K562 (cell line): ENCODE data around the gene UBE2E3. TPM values are rescaled to one million over a fixed set of nuclear protein-coding genes. Genes with fewer than 3 reads are reported as not detected.

Experiments used
- CSDE1 ChIP-seq, 2 experiments: fragments of 450-650 bp; IDR thresholded peaks; 2 replicates each; pipeline ENCODE4 v1.6.1; 2016; ENCODE audit warnings: mild to moderate bottlenecking in 1 of 2
- KAT7 ChIP-seq: sonication (generic); formaldehyde crosslinking; IDR thresholded peaks from 2 replicates; pipeline ENCODE4 v1.8.0; 2022; ENCODE audit warnings: missing genetic modification reagents, mild to moderate bottlenecking, borderline replicate concordance
- MAFG ChIP-seq: fragments of 450-650 bp; conservative IDR thresholded peaks from 2 replicates; pipeline ENCODE4 v1.6.1; 2016; ENCODE audit warnings: missing genetic modification characterization, missing compliant biosample characterization
- SMARCC2 ChIP-seq: fragments of 450-650 bp; IDR thresholded peaks from 2 replicates; pipeline ENCODE4 v1.6.1; 2017; ENCODE audit warnings: antibody characterized with exemption, moderate library complexity, mild to moderate bottlenecking, low read depth
- YY1 ChIP-seq, 3 experiments: IDR thresholded peaks; 2 replicates each; pipeline ENCODE4 v1.6.1; 2011; ENCODE audit warnings: low read length in 2 of 3, mild to moderate bottlenecking in 2 of 3, moderate library complexity in 2 of 3, borderline replicate concordance in 1 of 3, control low read depth in 1 of 3, low read depth in 1 of 3; ENCODE audit not compliant: insufficient read depth in 3 of 3, insufficient replicate concordance in 2 of 3, control insufficient read depth in 1 of 3, insufficient read length in 1 of 3; ENCODE audit errors: extremely low read depth in 1 of 3
- ZBTB8A ChIP-seq: fragments of 450-650 bp; IDR thresholded peaks from 2 replicates; pipeline ENCODE4 v1.6.1; 2018; ENCODE audit warnings: mild to moderate bottlenecking, moderate library complexity; ENCODE audit not compliant: partially characterized antibody
- polyA plus RNA-seq, 8 experiments: library from polyadenylated mRNA; depleted of rRNA in 4 of 8; stranded (reverse) in 5 of 8; unstranded in 3 of 8; fragments of >200 nt; fragmentation: Nextera tagmentation in 2 of 8; fragmentation: Illumina TruSeq in 1 of 8; extraction: Ambion mirVana in 2 of 8; extraction: Trizol in 1 of 8; gene quantifications; 2 replicates each; pipeline versions ENCODE4 v1.2.1 to v1.2.3, GENCODE V29; 2011 to 2014; ENCODE audit warnings: inconsistent platforms in 1 of 8, missing spikeins in 1 of 8
- total RNA-seq, 7 experiments: library from RNA; depleted of rRNA in 6 of 7; stranded (reverse); fragments of >200 nt in 6 of 7; fragmentation: Illumina TruSeq in 2 of 7; extraction: Trizol in 2 of 7; gene quantifications; 2 replicates each; pipeline versions ENCODE4 v1.2.1 to v1.2.3, GENCODE V29; 2011 to 2021; ENCODE audit warnings: low replicate concordance in 1 of 7
- TF ChIP-seq, protein P1 (sequence below): sonication (generic); formaldehyde crosslinking; IDR thresholded peaks from 2 replicates; pipeline ENCODE4 v1.8.1; 2023; ENCODE audit warnings: mild to moderate bottlenecking, missing genetic modification reagents, moderate library complexity
- TF ChIP-seq, protein P2 (sequence below): IDR thresholded peaks from 2 replicates; pipeline ENCODE4 v1.6.1; 2012; ENCODE audit warnings: low read depth, low read length, improper control_type of control experiment, borderline replicate concordance
- TF ChIP-seq, protein P3 (sequence below): sonication (generic); formaldehyde crosslinking; IDR thresholded peaks from 2 replicates; pipeline ENCODE4 v1.8.1; 2023; ENCODE audit warnings: mild to moderate bottlenecking, missing genetic modification reagents
- TF ChIP-seq, protein P4 (sequence below): sonication (generic); formaldehyde crosslinking; IDR thresholded peaks from 2 replicates; pipeline ENCODE4 v1.8.0; 2022; ENCODE audit warnings: mild to moderate bottlenecking, missing genetic modification reagents
- TF ChIP-seq, protein P5 (sequence below): sonication (generic); formaldehyde crosslinking; IDR thresholded peaks from 2 replicates; pipeline ENCODE4 v1.8.1; 2023; ENCODE audit warnings: missing genetic modification reagents, mild to moderate bottlenecking, borderline replicate concordance

The UBE2E3 gene
- total and polyA plus RNA-seq, 9 of the 15 experiments (the other 6 are each of a cell fraction or from before 2014, with no cell fraction given): 58.2 to 173 (median 78.0) TPM

DNA sequence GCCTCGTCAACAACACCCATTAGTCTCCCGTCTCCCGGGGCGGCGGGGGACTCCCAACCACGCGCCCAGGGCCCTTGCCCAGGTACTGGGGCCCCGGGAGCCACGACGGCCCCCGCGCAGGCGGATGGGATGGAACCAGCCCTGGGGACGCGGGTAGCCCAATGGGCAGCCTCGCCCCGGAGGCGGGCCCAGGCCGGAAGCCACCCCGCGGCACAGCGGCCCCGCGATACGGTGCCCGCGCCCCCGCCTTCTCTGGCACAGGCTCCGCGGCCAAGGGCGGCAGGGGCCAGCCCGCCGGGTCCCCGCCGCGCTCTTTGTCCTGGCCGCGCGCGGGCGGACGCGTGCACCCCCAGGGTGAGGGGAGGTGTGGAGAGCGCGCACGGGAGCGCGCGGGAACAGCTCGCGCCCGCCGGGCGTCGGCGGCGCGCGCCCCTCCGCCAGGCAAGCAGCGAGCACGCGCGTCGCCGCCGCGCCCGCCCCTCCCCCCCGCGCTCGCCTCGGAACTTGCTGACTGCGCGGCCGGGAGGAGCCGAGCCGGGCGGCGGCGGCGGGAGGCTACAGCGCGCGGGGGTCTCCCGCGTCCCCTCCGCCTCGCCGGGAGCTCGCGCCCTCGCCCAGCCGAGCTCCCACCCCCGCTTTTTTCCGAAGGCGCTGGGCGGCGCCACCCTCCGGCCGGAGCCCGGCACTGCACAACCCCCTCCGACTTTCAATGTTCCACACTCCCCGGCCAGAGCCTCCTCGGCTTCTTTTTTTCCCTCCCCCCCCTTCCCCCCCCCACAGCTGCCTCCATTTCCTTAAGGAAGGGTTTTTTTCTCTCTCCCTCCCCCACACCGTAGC, at the start of gene UBE2E3 (continued):
- TF ChIP-seq, protein P1, sequence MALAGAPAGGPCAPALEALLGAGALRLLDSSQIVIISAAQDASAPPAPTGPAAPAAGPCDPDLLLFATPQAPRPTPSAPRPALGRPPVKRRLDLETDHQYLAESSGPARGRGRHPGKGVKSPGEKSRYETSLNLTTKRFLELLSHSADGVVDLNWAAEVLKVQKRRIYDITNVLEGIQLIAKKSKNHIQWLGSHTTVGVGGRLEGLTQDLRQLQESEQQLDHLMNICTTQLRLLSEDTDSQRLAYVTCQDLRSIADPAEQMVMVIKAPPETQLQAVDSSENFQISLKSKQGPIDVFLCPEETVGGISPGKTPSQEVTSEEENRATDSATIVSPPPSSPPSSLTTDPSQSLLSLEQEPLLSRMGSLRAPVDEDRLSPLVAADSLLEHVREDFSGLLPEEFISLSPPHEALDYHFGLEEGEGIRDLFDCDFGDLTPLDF (CRISPR knock-in tag): no peak
- TF ChIP-seq KAT7 (CRISPR knock-in tag): no peak
- no peak for TF ChIP-seq MAFG
- TF ChIP-seq, protein P2, sequence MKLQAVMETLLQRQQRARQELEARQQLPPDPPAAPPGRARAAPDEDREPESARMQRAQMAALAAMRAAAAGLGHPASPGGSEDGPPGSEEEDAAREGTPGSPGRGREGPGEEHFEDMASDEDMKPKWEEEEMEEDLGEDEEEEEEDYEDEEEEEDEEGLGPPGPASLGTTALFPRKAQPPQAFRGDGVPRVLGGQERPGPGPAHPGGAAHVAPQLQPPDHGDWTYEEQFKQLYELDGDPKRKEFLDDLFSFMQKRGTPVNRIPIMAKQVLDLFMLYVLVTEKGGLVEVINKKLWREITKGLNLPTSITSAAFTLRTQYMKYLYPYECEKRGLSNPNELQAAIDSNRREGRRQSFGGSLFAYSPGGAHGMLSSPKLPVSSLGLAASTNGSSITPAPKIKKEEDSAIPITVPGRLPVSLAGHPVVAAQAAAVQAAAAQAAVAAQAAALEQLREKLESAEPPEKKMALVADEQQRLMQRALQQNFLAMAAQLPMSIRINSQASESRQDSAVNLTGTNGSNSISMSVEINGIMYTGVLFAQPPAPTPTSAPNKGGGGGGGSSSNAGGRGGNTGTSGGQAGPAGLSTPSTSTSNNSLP: no peak
- TF ChIP-seq SMARCC2: no peak
- TF ChIP-seq YY1 (IDR thresholded peaks at IDR 0.05; ENCODE audit: borderline replicate concordance in 1 of 3, control insufficient read depth in 1 of 3, extremely low read depth in 1 of 3, insufficient read depth in 3 of 3, insufficient read length in 1 of 3, insufficient replicate concordance in 2 of 3, low read depth in 1 of 3, low read length in 2 of 3): peak in 2 of 3 experiments; percentile 8 to 37
- TF ChIP-seq, protein P3, sequence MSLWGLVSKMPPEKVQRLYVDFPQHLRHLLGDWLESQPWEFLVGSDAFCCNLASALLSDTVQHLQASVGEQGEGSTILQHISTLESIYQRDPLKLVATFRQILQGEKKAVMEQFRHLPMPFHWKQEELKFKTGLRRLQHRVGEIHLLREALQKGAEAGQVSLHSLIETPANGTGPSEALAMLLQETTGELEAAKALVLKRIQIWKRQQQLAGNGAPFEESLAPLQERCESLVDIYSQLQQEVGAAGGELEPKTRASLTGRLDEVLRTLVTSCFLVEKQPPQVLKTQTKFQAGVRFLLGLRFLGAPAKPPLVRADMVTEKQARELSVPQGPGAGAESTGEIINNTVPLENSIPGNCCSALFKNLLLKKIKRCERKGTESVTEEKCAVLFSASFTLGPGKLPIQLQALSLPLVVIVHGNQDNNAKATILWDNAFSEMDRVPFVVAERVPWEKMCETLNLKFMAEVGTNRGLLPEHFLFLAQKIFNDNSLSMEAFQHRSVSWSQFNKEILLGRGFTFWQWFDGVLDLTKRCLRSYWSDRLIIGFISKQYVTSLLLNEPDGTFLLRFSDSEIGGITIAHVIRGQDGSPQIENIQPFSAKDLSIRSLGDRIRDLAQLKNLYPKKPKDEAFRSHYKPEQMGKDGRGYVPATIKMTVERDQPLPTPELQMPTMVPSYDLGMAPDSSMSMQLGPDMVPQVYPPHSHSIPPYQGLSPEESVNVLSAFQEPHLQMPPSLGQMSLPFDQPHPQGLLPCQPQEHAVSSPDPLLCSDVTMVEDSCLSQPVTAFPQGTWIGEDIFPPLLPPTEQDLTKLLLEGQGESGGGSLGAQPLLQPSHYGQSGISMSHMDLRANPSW (CRISPR knock-in tag): no peak
- no peak for TF ChIP-seq CSDE1 (IDR thresholded peaks at IDR 0.05)
- TF ChIP-seq, protein P4, sequence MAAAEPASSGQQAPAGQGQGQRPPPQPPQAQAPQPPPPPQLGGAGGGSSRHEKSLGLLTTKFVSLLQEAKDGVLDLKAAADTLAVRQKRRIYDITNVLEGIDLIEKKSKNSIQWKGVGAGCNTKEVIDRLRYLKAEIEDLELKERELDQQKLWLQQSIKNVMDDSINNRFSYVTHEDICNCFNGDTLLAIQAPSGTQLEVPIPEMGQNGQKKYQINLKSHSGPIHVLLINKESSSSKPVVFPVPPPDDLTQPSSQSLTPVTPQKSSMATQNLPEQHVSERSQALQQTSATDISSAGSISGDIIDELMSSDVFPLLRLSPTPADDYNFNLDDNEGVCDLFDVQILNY (CRISPR knock-in tag): no peak
- TF ChIP-seq ZBTB8A: no peak
- TF ChIP-seq, protein P5, sequence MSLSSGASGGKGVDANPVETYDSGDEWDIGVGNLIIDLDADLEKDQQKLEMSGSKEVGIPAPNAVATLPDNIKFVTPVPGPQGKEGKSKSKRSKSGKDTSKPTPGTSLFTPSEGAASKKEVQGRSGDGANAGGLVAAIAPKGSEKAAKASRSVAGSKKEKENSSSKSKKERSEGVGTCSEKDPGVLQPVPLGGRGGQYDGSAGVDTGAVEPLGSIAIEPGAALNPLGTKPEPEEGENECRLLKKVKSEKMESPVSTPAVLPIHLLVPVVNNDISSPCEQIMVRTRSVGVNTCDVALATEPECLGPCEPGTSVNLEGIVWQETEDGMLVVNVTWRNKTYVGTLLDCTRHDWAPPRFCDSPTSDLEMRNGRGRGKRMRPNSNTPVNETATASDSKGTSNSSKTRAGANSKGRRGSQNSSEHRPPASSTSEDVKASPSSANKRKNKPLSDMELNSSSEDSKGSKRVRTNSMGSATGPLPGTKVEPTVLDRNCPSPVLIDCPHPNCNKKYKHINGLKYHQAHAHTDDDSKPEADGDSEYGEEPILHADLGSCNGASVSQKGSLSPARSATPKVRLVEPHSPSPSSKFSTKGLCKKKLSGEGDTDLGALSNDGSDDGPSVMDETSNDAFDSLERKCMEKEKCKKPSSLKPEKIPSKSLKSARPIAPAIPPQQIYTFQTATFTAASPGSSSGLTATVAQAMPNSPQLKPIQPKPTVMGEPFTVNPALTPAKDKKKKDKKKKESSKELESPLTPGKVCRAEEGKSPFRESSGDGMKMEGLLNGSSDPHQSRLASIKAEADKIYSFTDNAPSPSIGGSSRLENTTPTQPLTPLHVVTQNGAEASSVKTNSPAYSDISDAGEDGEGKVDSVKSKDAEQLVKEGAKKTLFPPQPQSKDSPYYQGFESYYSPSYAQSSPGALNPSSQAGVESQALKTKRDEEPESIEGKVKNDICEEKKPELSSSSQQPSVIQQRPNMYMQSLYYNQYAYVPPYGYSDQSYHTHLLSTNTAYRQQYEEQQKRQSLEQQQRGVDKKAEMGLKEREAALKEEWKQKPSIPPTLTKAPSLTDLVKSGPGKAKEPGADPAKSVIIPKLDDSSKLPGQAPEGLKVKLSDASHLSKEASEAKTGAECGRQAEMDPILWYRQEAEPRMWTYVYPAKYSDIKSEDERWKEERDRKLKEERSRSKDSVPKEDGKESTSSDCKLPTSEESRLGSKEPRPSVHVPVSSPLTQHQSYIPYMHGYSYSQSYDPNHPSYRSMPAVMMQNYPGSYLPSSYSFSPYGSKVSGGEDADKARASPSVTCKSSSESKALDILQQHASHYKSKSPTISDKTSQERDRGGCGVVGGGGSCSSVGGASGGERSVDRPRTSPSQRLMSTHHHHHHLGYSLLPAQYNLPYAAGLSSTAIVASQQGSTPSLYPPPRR (CRISPR knock-in tag): no peak
